GM12878 (cell line): Measurements from ENCODE around the gene FGF10. TPM values are rescaled to one million over a fixed set of nuclear protein-coding genes. Genes with fewer than 3 reads are reported as not detected.

ENCODE experiments used
- ATAC-seq: fragments of 200-7000 bp; cut with Tn5 transposase; 3 replicates; pipeline ENCODE4 v1.9.1; 2020; ENCODE audit warnings: mild to moderate bottlenecking, moderate library complexity
- BruUV-seq: library from RNA; stranded (reverse); fragments of 400-500 nt; replicated peaks from 2 replicates; lab custom pipeline; 2021; lab: Mats Ljungman, UMichigan
- CTCF ChIA-PET: fragments of 300-600 bp; sonication (Branson Sonifier 250); formaldehyde crosslinking; extraction: SDS; loops from one replicate; lab custom pipeline; 2021; ENCODE audit warnings: inconsistent platforms; lab: Yijun Ruan, JAX
- POLR2A ChIA-PET: fragments of 350-600 bp; formaldehyde crosslinking; extraction: SDS; loops from one replicate; lab custom pipeline; 2021; ENCODE audit warnings: inconsistent platforms; lab: Charles Lee
- RAD21 ChIA-PET: fragments of 300-600 bp; sonication (Branson Sonifier 250); formaldehyde crosslinking; loops from one replicate; lab custom pipeline; 2023; ENCODE audit warnings: antibody characterized with exemption; ENCODE audit not compliant: unreplicated experiment; lab: Charles Lee
- SMC1A ChIA-PET: fragments of 300-600 bp; sonication (Branson Sonifier 250); formaldehyde crosslinking; loops from one replicate; lab custom pipeline; 2023; ENCODE audit not compliant: unreplicated experiment, uncharacterized antibody; lab: Charles Lee
- DNase-seq: peaks from one replicate; pipeline ENCODE4 v3.0.0-alpha.2; 2011; ENCODE audit warnings: low read depth, low spot score
- FAIRE-seq: peaks from 3 replicates; lab custom pipeline; 2011; peaks lifted over from hg19 to GRCh38; lab: Jason Lieb, UNC
- H2AFZ ChIP-seq: 2 replicates; pipeline ENCODE4 v1.6.0; 2011; ENCODE audit warnings: low read depth, low read length, control low read depth; ENCODE audit not compliant: control insufficient read depth
- H3K27ac ChIP-seq: 2 replicates; pipeline ENCODE4 v1.5.1; 2011; ENCODE audit warnings: control low read depth; ENCODE audit not compliant: control insufficient read depth, insufficient read depth
- H3K27me3 ChIP-seq, 2 experiments: replicated peaks in 1 of 2; 2 replicates each; pipeline versions ENCODE4 v1.6.0 to v1.6.1; 2011; ENCODE audit warnings: low read length in 1 of 2; ENCODE audit not compliant: control insufficient read depth in 2 of 2, insufficient read depth in 2 of 2
- H3K36me3 ChIP-seq, 2 experiments: 2 replicates each; pipeline ENCODE4 v1.5.1; 2011; ENCODE audit warnings: low read length in 1 of 2; ENCODE audit not compliant: control insufficient read depth in 2 of 2, insufficient read depth in 2 of 2
- H3K4me1 ChIP-seq: 2 replicates; pipeline ENCODE4 v1.6.1; 2011; ENCODE audit warnings: mild to moderate bottlenecking, low read length, moderate library complexity, mixed read lengths; ENCODE audit not compliant: control insufficient read depth, insufficient read depth
- H3K4me2 ChIP-seq: 2 replicates; pipeline ENCODE4 v1.6.0; 2011; ENCODE audit warnings: control low read depth; ENCODE audit not compliant: control insufficient read depth, insufficient read depth
- H3K4me3 ChIP-seq: fragments of 200-600 bp; sonication (generic); 2 replicates; pipeline ENCODE4 v1.5.1; 2016
- H3K79me2 ChIP-seq: 2 replicates; pipeline ENCODE4 v1.6.0; 2011; ENCODE audit warnings: low read length; ENCODE audit not compliant: control insufficient read depth, insufficient read depth
- H3K9ac ChIP-seq: 2 replicates; pipeline ENCODE4 v1.8.0; 2011; ENCODE audit warnings: low read length, control low read depth, mixed read lengths; ENCODE audit not compliant: control insufficient read depth, insufficient read depth
- H3K9me3 ChIP-seq: replicated peaks from 3 replicates; pipeline ENCODE4 v1.5.1; 2011; ENCODE audit warnings: mild to moderate bottlenecking, low read length; ENCODE audit not compliant: control insufficient read depth, insufficient read depth
- H4K20me1 ChIP-seq: 2 replicates; pipeline ENCODE4 v1.6.0; 2011; ENCODE audit not compliant: control insufficient read depth, insufficient read depth
- BCL11A ChIP-seq: IDR thresholded peaks from 2 replicates; pipeline ENCODE4 v1.6.1; 2011; ENCODE audit warnings: low read depth, low read length
- BCL3 ChIP-seq: IDR thresholded peaks from 2 replicates; pipeline ENCODE4 v1.6.1; 2011; ENCODE audit warnings: borderline replicate concordance, low read depth, mild to moderate bottlenecking, moderate library complexity, low read length; ENCODE audit not compliant: insufficient read depth, poor library complexity, severe bottlenecking
- BHLHE40 ChIP-seq, 2 experiments: fragments of 450-650 bp in 1 of 2; IDR thresholded peaks; 2 replicates each; pipeline ENCODE4 v1.6.1; 2011 to 2017; ENCODE audit warnings: low read depth in 2 of 2, borderline replicate concordance in 1 of 2, improper control_type of control experiment in 1 of 2, low read length in 1 of 2, mild to moderate bottlenecking in 1 of 2
- CEBPB ChIP-seq, 2 experiments: fragments of 150-350 bp in 1 of 2; IDR thresholded peaks; 2 replicates each; pipeline ENCODE4 v1.6.1; 2012 to 2014; ENCODE audit warnings: low read depth in 2 of 2, low read length in 2 of 2, borderline replicate concordance in 1 of 2, inconsistent platforms in 1 of 2
- CHD4 ChIP-seq: fragments of 200-600 bp; sonication (generic); IDR thresholded peaks from 2 replicates; pipeline ENCODE4 v1.6.1; 2016; ENCODE audit warnings: mild to moderate bottlenecking
- DPF2 ChIP-seq: fragments of 450-650 bp; IDR thresholded peaks from 2 replicates; pipeline ENCODE4 v1.6.1; 2017; ENCODE audit warnings: mild to moderate bottlenecking
- EZH2 ChIP-seq: IDR thresholded peaks from 2 replicates; pipeline ENCODE4 v1.6.1; 2012; ENCODE audit warnings: low read depth, mild to moderate bottlenecking, control low read depth, inconsistent platforms, low read length, borderline replicate concordance; ENCODE audit not compliant: control insufficient read depth
- GABPA ChIP-seq: IDR thresholded peaks from 2 replicates; pipeline ENCODE4 v1.6.1; 2014; ENCODE audit warnings: antibody characterized with exemption, low read depth, mild to moderate bottlenecking, inconsistent platforms
- IKZF1 ChIP-seq: fragments of 450-650 bp; conservative IDR thresholded peaks from 2 replicates; pipeline ENCODE4 v1.6.1; 2017; ENCODE audit warnings: antibody characterized with exemption, mild to moderate bottlenecking
- IKZF2 ChIP-seq, 2 experiments: fragments of 450-650 bp; IDR thresholded peaks; 2 replicates each; pipeline ENCODE4 v1.6.1; 2017; ENCODE audit warnings: mild to moderate bottlenecking in 2 of 2, moderate library complexity in 2 of 2
- KDM1A ChIP-seq: fragments of 200-600 bp; sonication (generic); IDR thresholded peaks from 2 replicates; pipeline ENCODE4 v1.6.1; 2016; ENCODE audit warnings: borderline replicate concordance
- NFIC ChIP-seq: IDR thresholded peaks from 2 replicates; pipeline ENCODE4 v1.6.1; 2012; ENCODE audit warnings: low read depth, mild to moderate bottlenecking, inconsistent platforms, low read length, moderate library complexity
- NKRF ChIP-seq: fragments of 450-650 bp; conservative IDR thresholded peaks from 2 replicates; pipeline ENCODE4 v1.6.1; 2017; ENCODE audit warnings: mild to moderate bottlenecking, moderate library complexity
- NR2F1 ChIP-seq: fragments of 450-650 bp; conservative IDR thresholded peaks from 2 replicates; pipeline ENCODE4 v1.6.1; 2017; ENCODE audit warnings: mild to moderate bottlenecking
- NRF1 ChIP-seq: conservative IDR thresholded peaks from 2 replicates; pipeline ENCODE4 v1.6.1; 2011; ENCODE audit warnings: mild to moderate bottlenecking, low read depth, low read length, improper control_type of control experiment
- RELA ChIP-seq: fragments of 450-650 bp; IDR thresholded peaks from 2 replicates; pipeline ENCODE4 v1.8.0; 2014; ENCODE audit warnings: borderline replicate concordance; ENCODE audit not compliant: partially characterized antibody
- RFX5 ChIP-seq: IDR thresholded peaks from 2 replicates; pipeline ENCODE4 v1.6.1; 2011; ENCODE audit warnings: low read depth, low read length, improper control_type of control experiment
- SKIL ChIP-seq: fragments of 450-650 bp; IDR thresholded peaks from 2 replicates; pipeline ENCODE4 v1.6.1; 2017; ENCODE audit warnings: mild to moderate bottlenecking, low read depth, inconsistent platforms; ENCODE audit not compliant: poor library complexity, severe bottlenecking
- SP1 ChIP-seq: IDR thresholded peaks from one replicate; pipeline ENCODE4 v1.6.1; 2011; ENCODE audit warnings: low read depth, low read length
- TBL1XR1 ChIP-seq: IDR thresholded peaks from 2 replicates; pipeline ENCODE4 v1.6.1; 2012; ENCODE audit warnings: low read depth, low read length, improper control_type of control experiment
- TCF3 ChIP-seq: IDR thresholded peaks from 2 replicates; pipeline ENCODE4 v1.6.1; 2012; ENCODE audit warnings: low read depth, mild to moderate bottlenecking, low read length, borderline replicate concordance; ENCODE audit not compliant: insufficient read depth
- ZNF274 ChIP-seq: IDR thresholded peaks from one replicate; pipeline ENCODE4 v1.8.0; 2011; ENCODE audit not compliant: insufficient read length, insufficient read depth
- WGBS: methylation state at CpG from one replicate; pipeline ENCODE4 v1.1.6; 2016; ENCODE audit warnings: low lambda C conversion rate; ENCODE audit not compliant: insufficient replicate concordance, insufficient coverage; ENCODE audit errors: missing lambda C conversion rate; 5-methylcytosine and 5-hydroxymethylcytosine counted together
- in situ Hi-C: fragments of 300-500 bp; cut with MboI; formaldehyde crosslinking; loops from 9 replicates; pipeline ENCODE4 v1.14.3; 2018; ENCODE audit warnings: mixed read lengths
- intact Hi-C: fragments of 100-400 bp; cut with micrococcal nuclease; formaldehyde crosslinking; loops from one replicate; pipeline ENCODE4 v1.14.2; 2022; ENCODE audit not compliant: unreplicated experiment
- polyA plus RNA-seq, 11 experiments: library from polyadenylated mRNA; depleted of rRNA in 4 of 11; unstranded in 6 of 11; stranded (reverse) in 5 of 11; fragments of >200 nt; fragmentation: Nextera tagmentation in 4 of 11; fragmentation: Illumina TruSeq in 1 of 11; extraction: Ambion mirVana in 4 of 11; extraction: Trizol in 1 of 11; gene quantifications; 1 replicate in 1 of 11; 2 replicates in 10 of 11; pipeline versions ENCODE4 v1.2.1 to v1.2.3, GENCODE V29; 2011 to 2016; ENCODE audit warnings: inconsistent platforms in 2 of 11, missing spikeins in 2 of 11, low read depth in 1 of 11
- total RNA-seq, 4 experiments: library from RNA; depleted of rRNA in 3 of 4; stranded (reverse); fragments of >200 nt in 3 of 4; fragmentation: Illumina TruSeq in 1 of 4; extraction: Trizol in 1 of 4; gene quantifications; 2 replicates each; pipeline versions ENCODE4 v1.2.1 to v1.2.3, GENCODE V29; 2013 to 2021

FGF10 gene
- total and polyA plus RNA-seq, 10 of the 15 experiments (the other 5 are each of a cell fraction or from before 2014, with no cell fraction given) = not detected

GRCh38 chr5:44382894-44383293 is 6.3 kb downstream of the FGF10 start (continued):
- TF ChIP-seq NKRF (no peak), DPF2 (no peak), ZNF274 (no peak), NFIC (no peak), TBL1XR1 (no peak), NRF1 (no peak), CEBPB (IDR thresholded peaks at IDR 0.05; ENCODE audit: borderline replicate concordance in 1 of 2, low read depth in 2 of 2, low read length in 2 of 2) (no peak), RFX5 (no peak), SP1 (no peak), IKZF1 (no peak), BCL3 (no peak), RELA (no peak)

GRCh38 chr5:44377057-44377456 is 12.2 kb downstream of the FGF10 start:
- intact Hi-C loops (no loop called here), in situ Hi-C loops (no loop called here)
- H4K20me1 ChIP-seq = no peaks in the 10 kb centered on the region
- no peak for FAIRE-seq
- RAD21 ChIA-PET = no interaction called here
- no TSS peak for BruUV-seq
- POLR2A ChIA-PET = no interaction called here
- no peaks in the 10 kb centered on the region for H3K36me3 ChIP-seq
- H2AFZ ChIP-seq = no peak overlapping the region
- SMC1A ChIA-PET = no interaction called here
- no peak overlapping the region for H3K9ac ChIP-seq
- no peak for ATAC-seq
- H3K27me3 ChIP-seq = no peaks in the 10 kb centered on the region
- H3K4me1 ChIP-seq = no peaks in the 10 kb centered on the region
- H3K4me3 ChIP-seq = no peak overlapping the region
- H3K9me3 ChIP-seq = no peaks in the 10 kb centered on the region
- H3K27ac ChIP-seq = no peak overlapping the region
- no peak overlapping the region for H3K4me2 ChIP-seq
- no peaks in the 10 kb centered on the region for H3K79me2 ChIP-seq
- no peak for DNase-seq
- 0% methylated on average over 2 of the region's 2 CpGs for WGBS
- CTCF ChIA-PET = no interaction called here
- TF ChIP-seq KDM1A (no peak), TCF3 (no peak), SKIL (no peak), BCL11A (no peak), CHD4 (no peak), BHLHE40 (IDR thresholded peaks at IDR 0.05; ENCODE audit: borderline replicate concordance in 1 of 2, low read depth in 2 of 2, low read length in 1 of 2) (no peak), GABPA (no peak), IKZF2 (IDR thresholded peaks at IDR 0.05) (no peak), EZH2 (no peak), NR2F1 (no peak), RELA (no peak)
